ENCODE data around the gene ARHGDIG. TPM values are rescaled to one million over a fixed set of nuclear protein-coding genes. Genes with fewer than 3 reads are reported as not detected.

The ARHGDIG gene
- polyA plus RNA-seq, 3 donors, result 0.22 to 78.0 (median 4.1) TPM

Other genes starting within 250 kb of the ARHGDIG start
- gene POLR3K, start 227.0 kb upstream of the ARHGDIG start, polyA plus RNA-seq, result 10 to 100 TPM in 1 of 3 donors, 1 to 10 TPM in 2; 7.8 to 11.2 (median 9.8) TPM
- gene SNRNP25, start 226.8 kb upstream of the ARHGDIG start, polyA plus RNA-seq, result 10 to 100 TPM; 12.7 to 30.4 (median 26.9) TPM
- gene RHBDF1, start 208.0 kb upstream of the ARHGDIG start, polyA plus RNA-seq, result 10 to 100 TPM; 12.2 to 35.7 (median 33.0) TPM
- gene MPG, start 202.4 kb upstream of the ARHGDIG start, polyA plus RNA-seq, result 10 to 100 TPM; 65.6 to 93.3 (median 72.0) TPM
- 10 to 100 TPM; 14.5 to 21.0 (median 20.1) TPM for gene NPRL3, start 141.9 kb upstream of the ARHGDIG start, polyA plus RNA-seq
- under 1 TPM in 2 of 3 donors, not detected in 1; 0.12 to 0.71 TPM for gene HBZ, start 127.9 kb upstream of the ARHGDIG start, polyA plus RNA-seq
- 1 to 10 TPM in 1 of 3 donors, not detected in 2; 1.9 TPM for gene HBM, start 114.6 kb upstream of the ARHGDIG start, polyA plus RNA-seq
- 100 to 1,000 TPM in 1 of 3 donors, 10 to 100 TPM in 2; 24.5 to 982 (median 57.9) TPM for gene HBA2, start 107.7 kb upstream of the ARHGDIG start, polyA plus RNA-seq
- 100 to 1,000 TPM in 1 of 3 donors, 10 to 100 TPM in 1, 1 to 10 TPM in 1; 6.7 to 330 (median 28.5) TPM for gene HBA1, start 103.9 kb upstream of the ARHGDIG start, polyA plus RNA-seq
- under 1 TPM in 1 of 3 donors, not detected in 2; 0.40 TPM for gene HBQ1, start 100.1 kb upstream of the ARHGDIG start, polyA plus RNA-seq
- 10 to 100 TPM; 36.1 to 83.2 (median 36.3) TPM for gene LUC7L, start 51.1 kb upstream of the ARHGDIG start, polyA plus RNA-seq
- gene FAM234A, start 45.8 kb upstream of the ARHGDIG start, polyA plus RNA-seq, result 100 to 1,000 TPM in 1 of 3 donors, 10 to 100 TPM in 2; 41.5 to 108 (median 59.5) TPM
- 10 to 100 TPM in 2 of 3 donors, 1 to 10 TPM in 1; 7.2 to 26.4 (median 13.7) TPM for gene RGS11, start 4.6 kb upstream of the ARHGDIG start, polyA plus RNA-seq
- gene PDIA2, start 2.6 kb downstream of the ARHGDIG start, polyA plus RNA-seq, result 100 to 1,000 TPM in 1 of 3 donors, 1 to 10 TPM in 2; 2.1 to 836 (median 6.5) TPM
- gene AXIN1, start 72.1 kb downstream of the ARHGDIG start, polyA plus RNA-seq, result 10 to 100 TPM; 11.8 to 18.4 (median 15.8) TPM
- 10 to 100 TPM; 36.6 to 75.1 (median 70.4) TPM for gene MRPL28, start 89.9 kb downstream of the ARHGDIG start, polyA plus RNA-seq
- gene PGAP6, start 101.4 kb downstream of the ARHGDIG start, polyA plus RNA-seq, result 10 to 100 TPM; 33.2 to 53.3 (median 47.0) TPM
- gene NME4, start 116.6 kb downstream of the ARHGDIG start, polyA plus RNA-seq, result 100 to 1,000 TPM in 2 of 3 donors, 10 to 100 TPM in 1; 30.1 to 223 (median 130) TPM
- 10 to 100 TPM; 11.9 to 22.8 (median 20.2) TPM for gene DECR2, start 121.3 kb downstream of the ARHGDIG start, polyA plus RNA-seq
- 10 to 100 TPM; 20.7 to 27.3 (median 21.9) TPM for gene RAB11FIP3, start 145.1 kb downstream of the ARHGDIG start, polyA plus RNA-seq
- gene CAPN15, start 247.1 kb downstream of the ARHGDIG start, polyA plus RNA-seq, result 10 to 100 TPM; 20.4 to 31.4 (median 30.6) TPM

Data from adipose tissue (tissue), 3 donors.